T1000 (cell line): ENCODE results near the gene CCDC38.

Experiments used
- DNase-seq: peaks from one replicate; lab custom pipeline; 2025; ENCODE audit warnings: mixed read lengths; lab: John Stamatoyannopoulos, UW

Gene CCDC38

DNA sequence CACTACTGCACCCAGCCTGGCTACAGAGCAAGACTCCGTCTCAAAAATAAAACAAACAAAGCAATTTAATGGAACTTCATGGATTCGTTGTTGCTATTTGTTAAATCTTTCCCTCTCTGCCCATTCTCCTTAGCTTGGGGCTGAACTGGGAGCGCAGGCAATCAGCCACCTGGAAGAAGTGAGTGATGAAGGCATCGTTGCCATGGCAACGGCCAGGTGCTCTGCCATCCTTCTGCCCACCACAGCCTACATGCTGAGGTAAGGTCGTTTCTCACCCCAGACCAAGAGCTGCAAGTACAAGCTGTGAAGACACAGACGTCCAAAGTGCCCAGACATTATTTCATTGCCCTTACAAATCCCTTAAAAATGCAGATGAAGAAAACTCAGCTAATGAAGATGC is 19.8 kb upstream of the CCDC38 start:
- no peak for DNase-seq

GRCh38 chr12:95960241-95960640 is 17.8 kb upstream of the CCDC38 start:
- DNase-seq: no peak

- DNase-seq: no peak
Measured at GRCh38 chr12:95959107-95959506, 16.7 kb upstream of the CCDC38 start.

DNA sequence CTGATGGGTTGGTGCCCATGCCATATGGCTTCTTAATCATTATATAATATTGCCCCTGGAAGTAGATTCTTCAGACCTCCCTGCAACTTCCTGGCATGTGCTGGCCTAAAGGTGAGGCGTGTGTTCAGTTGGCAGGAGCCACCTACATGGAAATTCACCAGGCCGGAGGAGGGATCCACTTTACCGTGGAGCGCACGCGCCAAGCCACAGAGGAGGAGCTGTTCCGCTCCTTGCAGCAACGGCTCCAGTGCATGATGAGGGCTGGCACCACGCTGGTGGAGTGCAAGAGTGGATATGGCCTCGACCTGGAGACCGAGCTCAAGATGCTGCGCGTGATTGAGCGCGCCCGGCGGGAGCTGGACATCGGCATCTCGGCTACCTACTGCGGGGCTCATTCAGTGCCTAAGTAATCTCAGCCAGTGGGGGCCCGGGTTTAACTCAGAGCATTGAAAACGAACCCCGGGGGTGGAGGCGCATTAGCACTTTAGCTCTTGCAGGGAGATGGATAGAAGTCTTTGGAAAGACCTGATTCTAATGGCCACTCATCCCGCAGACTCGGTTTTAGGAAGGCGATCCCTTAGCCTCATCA is 14.2 kb upstream of the CCDC38 start:
- DNase-seq: no peak

GRCh38 chr12:95955549-95956159 is 13.2 kb upstream of the CCDC38 start:
- DNase-seq: no peak

GRCh38 chr12:95953000-95953399 is 10.6 kb upstream of the CCDC38 start:
- DNase-seq: no peak

GRCh38 chr12:95951515-95951914 is 9.1 kb upstream of the CCDC38 start:
- DNase-seq: no peak

- no peak for DNase-seq
Measured at GRCh38 chr12:95949477-95950206, 7.2 kb upstream of the CCDC38 start.

DNA sequence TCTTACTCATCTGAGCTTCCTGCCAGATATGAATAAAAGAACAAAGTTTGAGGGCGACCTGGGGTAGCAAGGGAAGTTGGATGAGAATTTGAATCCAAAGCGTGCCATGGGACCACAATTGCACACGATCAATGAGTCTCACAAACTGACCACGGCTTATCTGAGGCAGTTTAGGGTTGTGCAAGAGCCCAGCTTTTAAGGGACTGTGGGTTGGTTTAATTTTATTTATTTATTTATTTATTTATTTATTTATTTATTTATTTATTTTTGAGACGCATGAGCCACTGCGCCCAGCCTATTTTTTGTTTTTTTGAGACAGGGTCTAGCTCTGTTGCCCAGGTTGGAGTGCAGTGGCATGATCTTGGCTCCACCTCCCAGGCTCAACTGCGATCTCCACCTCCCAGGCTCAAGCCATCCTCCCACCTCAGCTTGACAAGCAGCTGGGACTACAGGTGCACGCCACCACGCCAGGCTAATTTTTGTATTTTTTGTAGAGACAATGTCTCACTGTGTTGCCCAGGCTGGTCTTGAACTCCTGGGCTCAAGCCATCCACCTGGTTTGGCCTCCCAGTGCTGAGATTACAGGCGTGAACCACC is 1.8 kb upstream of the CCDC38 start:
- DNase-seq: no peak

DNA sequence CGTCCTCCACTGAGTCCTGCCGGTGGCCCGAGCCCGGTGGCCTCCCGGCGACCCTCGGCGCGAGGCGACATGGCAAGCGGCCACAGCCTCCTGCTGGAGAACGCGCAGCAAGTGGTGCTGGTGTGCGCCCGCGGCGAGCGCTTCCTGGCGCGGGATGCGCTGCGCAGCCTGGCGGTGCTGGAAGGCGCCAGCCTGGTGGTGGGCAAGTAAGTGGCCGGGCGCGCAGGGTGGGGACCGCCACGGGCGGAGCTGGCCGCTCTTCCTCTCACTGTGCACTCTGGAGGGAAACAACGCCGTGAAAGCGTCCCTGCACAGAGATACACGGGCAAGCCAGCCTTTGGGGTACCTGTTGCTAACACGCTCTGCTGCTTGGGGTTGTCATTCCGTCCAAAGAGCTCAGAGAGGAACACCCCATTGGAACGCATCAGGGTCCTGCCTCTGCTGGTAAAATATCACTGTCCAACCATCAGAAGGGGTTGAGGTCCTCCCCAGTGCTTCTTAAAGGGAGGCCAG is 972 bp upstream of the CCDC38 start, which contains the start of gene AMDHD1:
AMDHD1 (plus strand) TSS at position 2 of the 513 bp plus-strand sequence; CDS start at position 70, 68 bp downstream.
- peak; percentile 48 for DNase-seq

DNA sequence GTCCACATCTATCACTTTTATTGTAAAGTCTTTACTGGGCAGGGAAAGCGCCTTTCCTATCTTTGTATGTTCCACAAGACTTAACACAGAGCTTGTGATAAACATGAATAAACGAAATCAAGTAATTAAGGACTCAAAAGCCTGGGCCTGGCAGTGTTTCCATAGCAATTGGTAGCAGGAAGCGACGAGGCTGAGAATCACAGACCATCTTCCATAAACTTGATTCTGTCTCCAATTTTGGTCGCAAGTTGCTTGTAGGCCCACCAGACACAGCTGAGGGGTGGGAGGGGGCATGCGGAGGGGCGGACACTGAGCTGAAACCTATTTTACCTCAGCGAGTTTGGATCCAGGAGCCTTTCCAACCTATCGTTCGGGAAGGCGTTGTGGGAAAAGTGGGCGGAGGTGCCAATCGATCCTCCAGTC is 302 bp downstream of the CCDC38 start:
- DNase-seq: no peak

DNA sequence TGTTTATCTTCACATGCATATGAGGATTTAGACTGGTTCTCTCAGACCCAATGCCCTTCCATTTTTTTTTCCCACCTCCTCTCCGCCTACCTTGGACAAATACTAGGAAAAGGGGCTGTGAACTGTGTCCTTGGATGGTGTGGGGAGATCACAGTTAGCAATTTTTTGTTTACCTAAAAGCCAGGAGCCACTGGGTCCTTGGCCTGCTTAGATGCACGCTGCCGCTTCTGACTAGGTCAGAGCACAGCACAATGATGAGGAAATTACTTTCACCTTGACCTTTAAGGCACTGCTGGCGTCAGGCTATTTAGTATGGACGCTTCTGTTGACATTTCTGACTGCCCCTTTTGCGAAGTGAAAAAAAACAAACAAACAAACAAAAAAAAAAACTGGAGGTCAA is 1.9 kb downstream of the CCDC38 start:
- no peak for DNase-seq

DNA sequence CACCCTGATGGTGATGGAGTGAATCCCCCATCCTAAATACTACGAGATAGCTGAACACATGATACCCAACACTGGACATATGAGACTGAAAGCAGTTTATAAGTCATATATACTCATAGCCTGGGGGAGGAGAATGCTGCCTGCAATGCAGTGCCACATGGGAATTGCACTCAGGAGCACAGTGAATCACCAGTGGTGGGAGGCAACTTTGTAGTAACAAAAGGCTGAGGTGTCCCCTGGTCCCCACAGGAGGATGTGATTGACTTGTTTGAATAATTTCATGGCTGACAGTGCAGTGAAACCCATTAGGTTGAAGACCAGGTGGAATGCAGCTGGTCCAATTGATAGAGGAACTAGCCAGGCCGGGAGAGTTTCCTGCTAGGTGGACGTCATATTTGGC is 20.2 kb downstream of the CCDC38 start:
- DNase-seq: no peak

DNA sequence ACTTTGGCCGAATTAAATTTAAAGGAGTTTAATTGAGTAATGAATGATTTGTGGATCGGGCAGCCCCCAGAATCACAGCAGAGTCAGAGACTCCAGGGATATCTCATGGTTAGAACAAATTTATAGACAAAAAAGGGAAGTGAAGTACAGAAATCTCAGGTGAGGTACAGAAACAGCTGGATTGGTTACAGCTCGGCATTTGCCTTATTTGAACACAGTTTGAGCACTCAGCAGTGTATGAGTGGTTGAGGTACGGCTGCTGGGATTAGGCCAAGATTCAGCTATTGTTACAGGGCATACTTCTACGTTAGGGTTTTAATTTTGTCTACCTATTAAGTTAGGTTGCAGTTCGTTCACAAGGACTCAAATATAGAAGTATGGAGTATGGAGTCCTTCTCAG is 23.3 kb downstream of the CCDC38 start:
- no peak for DNase-seq

- no peak for DNase-seq
Measured at GRCh38 chr12:95918194-95918993, 24.0 kb downstream of the CCDC38 start.

- DNase-seq: no peak
Measured at GRCh38 chr12:95909871-95910270, 32.5 kb downstream of the CCDC38 start.

GRCh38 chr12:95908573-95908972 is 33.8 kb downstream of the CCDC38 start:
- no peak for DNase-seq

DNA sequence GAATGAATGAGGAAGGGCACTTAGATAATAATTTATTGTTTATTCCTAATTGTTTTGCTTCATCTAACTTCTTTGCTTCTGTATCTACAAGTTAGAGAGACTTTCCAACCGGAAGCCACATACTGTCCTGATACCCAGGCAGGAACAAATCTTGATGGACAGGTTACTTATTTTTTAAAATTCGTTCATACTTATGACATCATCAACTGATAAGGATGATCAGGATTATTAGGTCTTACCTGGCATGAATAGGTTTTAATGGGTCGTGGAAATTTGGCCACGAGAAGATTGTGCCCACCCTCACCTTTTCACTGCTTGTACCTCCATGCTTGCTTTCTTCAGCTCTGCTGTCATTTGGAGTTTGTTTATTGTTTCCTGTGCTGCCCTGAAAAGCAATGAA is 44.3 kb downstream of the CCDC38 start:
- DNase-seq: no peak

GRCh38 chr12:95896846-95897245 is 45.6 kb downstream of the CCDC38 start:
- DNase-seq: no peak

DNA sequence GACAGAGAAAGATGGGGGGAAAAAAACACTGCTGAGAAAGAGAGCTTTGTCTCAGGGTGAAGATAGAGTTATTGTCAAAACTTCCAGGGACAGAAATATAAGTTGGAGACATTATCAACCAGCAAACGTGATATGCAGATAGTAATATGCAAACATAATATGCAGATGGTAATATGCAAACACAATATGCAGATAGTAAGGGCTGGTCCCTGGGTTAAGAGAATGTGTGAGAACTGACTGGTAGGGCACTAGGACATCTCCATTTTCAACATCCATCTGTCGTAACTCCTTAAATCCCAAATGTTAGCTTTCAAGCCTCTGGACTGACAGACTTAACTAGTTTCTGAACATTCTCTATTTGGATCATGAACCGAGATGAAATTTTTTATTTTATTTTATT is 51.5 kb downstream of the CCDC38 start:
- DNase-seq: no peak

DNA sequence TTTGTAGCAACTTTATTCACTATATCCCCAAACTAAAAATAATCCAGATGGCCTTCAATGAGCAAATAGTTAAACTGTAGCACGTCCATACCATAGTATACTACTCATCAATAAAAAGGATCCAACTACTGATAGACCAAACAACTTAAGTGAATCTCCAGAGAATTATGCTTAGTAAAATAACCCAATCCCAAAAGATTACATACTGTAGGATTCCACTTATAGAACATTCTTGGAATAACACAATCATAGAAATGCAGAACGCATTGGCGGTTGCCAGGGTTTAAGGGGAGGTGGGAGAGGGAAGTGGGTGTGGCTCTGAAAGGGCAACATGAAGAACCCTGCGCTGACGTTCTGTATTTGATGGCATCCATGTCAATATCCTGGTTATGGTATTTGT is 55.1 kb downstream of the CCDC38 start:
- DNase-seq: no peak

- DNase-seq: no peak
Measured at GRCh38 chr12:95884998-95885397, 57.4 kb downstream of the CCDC38 start.
